Endothelial cell of umbilical vein (primary cell): ENCODE measurements around the gene FLNB.

Source experiments
- CTCF ChIP-seq, 2 donors: IDR thresholded peaks; 1 replicate in 1 of 2; 2 replicates in 1 of 2; pipeline ENCODE4 v1.5.1; 2011; ENCODE audit warnings: low read length in 2 of 2, mild to moderate bottlenecking in 2 of 2, moderate library complexity in 2 of 2, control low read depth in 1 of 2, inconsistent platforms in 1 of 2, low read depth in 1 of 2; ENCODE audit not compliant: insufficient read depth in 1 of 2; ENCODE audit errors: extremely low read depth in 1 of 2
- EZH2 ChIP-seq: IDR thresholded peaks from 2 replicates; pipeline ENCODE4 v1.6.1; 2012; ENCODE audit warnings: borderline replicate concordance, low read depth, mild to moderate bottlenecking, moderate library complexity, low read length, inconsistent platforms; ENCODE audit not compliant: severe bottlenecking
- GATA2 ChIP-seq: IDR thresholded peaks from 2 replicates; pipeline ENCODE4 v1.7.0; 2011; ENCODE audit warnings: low read depth, mild to moderate bottlenecking, moderate library complexity, mixed read lengths, low read length; ENCODE audit not compliant: insufficient read length, insufficient read depth
- MAX ChIP-seq: IDR thresholded peaks from 2 replicates; pipeline ENCODE4 v1.6.1; 2011; ENCODE audit not compliant: insufficient read depth, insufficient read length
- MYC ChIP-seq: IDR thresholded peaks from one replicate; pipeline ENCODE4 v1.6.1; 2011; ENCODE audit warnings: mild to moderate bottlenecking, low read depth, low read length
- POLR2A ChIP-seq: IDR thresholded peaks from 2 replicates; pipeline ENCODE4 v1.6.1; 2012; ENCODE audit warnings: low read depth, mild to moderate bottlenecking, control low read depth, low read length
- POLR2AphosphoS5 ChIP-seq: IDR thresholded peaks from 2 replicates; pipeline ENCODE4 v1.6.1; 2012; ENCODE audit warnings: low read depth, mild to moderate bottlenecking, control low read depth, low read length, moderate library complexity; ENCODE audit not compliant: insufficient read depth

- peak; percentile 81 to 86 for TF ChIP-seq CTCF (IDR thresholded peaks at IDR 0.05; ENCODE audit: extremely low read depth in 1 of 2, insufficient read depth in 1 of 2, low read depth in 1 of 2, low read length in 2 of 2)
- no peak for TF ChIP-seq POLR2A
- no peak for TF ChIP-seq EZH2
- TF ChIP-seq MYC = no peak
- no peak for TF ChIP-seq POLR2AphosphoS5
- TF ChIP-seq MAX = peak; percentile 60
- TF ChIP-seq GATA2 = no peak
Measured at GRCh38 chr3:58217209-58217811, 209.1 kb downstream of the FLNB start.
